Tibial nerve (tissue), 3 donors: ENCODE data around the gene ATIC.

Experiments
- POLR2A ChIP-seq, 2 donors: fragments of 450-650 bp; IDR thresholded peaks; one replicate each; pipeline ENCODE4 v1.6.1; 2017; ENCODE audit warnings: antibody characterized with exemption in 2 of 2, mild to moderate bottlenecking in 2 of 2, moderate library complexity in 2 of 2
- TF ChIP-seq, protein P1 (sequence below), 5 experiments: fragments of 200-600 bp in 3 of 5; fragments of 450-650 bp in 2 of 5; sonication (generic) in 3 of 5; IDR thresholded peaks; one replicate each; pipeline ENCODE4 v1.5.1; 2016 to 2019; ENCODE audit warnings: antibody characterized with exemption in 5 of 5, mild to moderate bottlenecking in 3 of 5, moderate library complexity in 2 of 5

DNA sequence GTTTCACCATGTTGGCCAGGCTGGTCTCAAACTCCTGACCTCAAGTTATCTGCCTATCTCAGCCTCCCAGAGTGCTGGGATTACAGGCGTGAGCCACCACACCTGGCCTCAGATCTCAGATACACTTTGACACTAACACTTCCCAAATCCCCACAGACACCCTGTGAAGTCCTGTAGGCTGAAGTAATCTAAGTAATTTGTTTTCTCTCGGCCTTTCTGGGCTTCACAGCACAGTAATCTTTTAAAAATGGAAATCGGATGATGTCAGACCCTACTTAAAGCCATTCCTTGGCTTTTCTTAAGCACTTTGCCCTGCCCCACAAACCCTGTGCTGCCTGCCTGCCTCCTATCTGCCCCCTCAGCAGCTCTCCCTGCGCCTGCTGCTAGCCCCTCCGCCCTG, 16.2 kb downstream of the ATIC start:
- TF ChIP-seq POLR2A (IDR thresholded peaks at IDR 0.05): no peak
- TF ChIP-seq, protein P1, sequence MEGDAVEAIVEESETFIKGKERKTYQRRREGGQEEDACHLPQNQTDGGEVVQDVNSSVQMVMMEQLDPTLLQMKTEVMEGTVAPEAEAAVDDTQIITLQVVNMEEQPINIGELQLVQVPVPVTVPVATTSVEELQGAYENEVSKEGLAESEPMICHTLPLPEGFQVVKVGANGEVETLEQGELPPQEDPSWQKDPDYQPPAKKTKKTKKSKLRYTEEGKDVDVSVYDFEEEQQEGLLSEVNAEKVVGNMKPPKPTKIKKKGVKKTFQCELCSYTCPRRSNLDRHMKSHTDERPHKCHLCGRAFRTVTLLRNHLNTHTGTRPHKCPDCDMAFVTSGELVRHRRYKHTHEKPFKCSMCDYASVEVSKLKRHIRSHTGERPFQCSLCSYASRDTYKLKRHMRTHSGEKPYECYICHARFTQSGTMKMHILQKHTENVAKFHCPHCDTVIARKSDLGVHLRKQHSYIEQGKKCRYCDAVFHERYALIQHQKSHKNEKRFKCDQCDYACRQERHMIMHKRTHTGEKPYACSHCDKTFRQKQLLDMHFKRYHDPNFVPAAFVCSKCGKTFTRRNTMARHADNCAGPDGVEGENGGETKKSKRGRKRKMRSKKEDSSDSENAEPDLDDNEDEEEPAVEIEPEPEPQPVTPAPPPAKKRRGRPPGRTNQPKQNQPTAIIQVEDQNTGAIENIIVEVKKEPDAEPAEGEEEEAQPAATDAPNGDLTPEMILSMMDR (IDR thresholded peaks at IDR 0.05): no peak
